ENCODE results near the gene RMI1.
A peak's percentile ranks its signal among the peaks of the same experiment; 100 is the strongest.

The RMI1 gene

GRCh38 chr9:83965350-83966208 is 15.0 kb upstream of the RMI1 start:
- no peak overlapping the region for H3K27ac ChIP-seq (ENCODE audit: insufficient read depth in 1 of 2, low read depth in 1 of 2, low read length in 2 of 2, poor library complexity in 1 of 2, severe bottlenecking in 2 of 2)
- no peak overlapping the region for H3K4me3 ChIP-seq (ENCODE audit: control insufficient read depth in 1 of 7, extremely low read depth in 1 of 7, insufficient read depth in 4 of 7, low read depth in 2 of 7, low read length in 6 of 7)
- no peaks in the 10 kb centered on the region for H3K9me3 ChIP-seq (ENCODE audit: control extremely low read depth in 1 of 5, control insufficient read depth in 4 of 5, insufficient read depth in 2 of 5, low read depth in 1 of 5, low read length in 4 of 5)
- 91% methylated on average over 9 of the region's 11 CpGs for WGBS (ENCODE audit: insufficient coverage)
- ChIA-PET CTCF (interaction anchor here (1.8 kb wide), 1 partner anchor 296 kb away, joined by 5 read pairs; no protein-coding TSS in a partner anchor), POLR2A (no interaction called here)
- H3K36me3 ChIP-seq (ENCODE audit: control insufficient read depth in 4 of 4, insufficient read depth in 4 of 4, low read length in 3 of 4): peaks cover 8 to 31% (median 23%) of the 10 kb centered on the region in 4 experiments
- peak in 2 of 3 donors; percentile 30 to 50 for DNase-seq
- no peaks in the 10 kb centered on the region for H3K4me1 ChIP-seq (ENCODE audit: control extremely low read depth in 1 of 4, control insufficient read depth in 4 of 4, insufficient read depth in 4 of 4, low read length in 3 of 4)
- no peaks in the 10 kb centered on the region for H3K27me3 ChIP-seq (replicated peaks in 2 of 5; ENCODE audit: control insufficient read depth in 4 of 5, insufficient read depth in 5 of 5, low read length in 4 of 5)

GRCh38 chr9:83966209-83966582 is 14.4 kb upstream of the RMI1 start:
- WGBS (ENCODE audit: insufficient coverage): 99% methylated on average over 7 of the region's 8 CpGs
- POLR2A ChIA-PET: no interaction called here
- H3K36me3 ChIP-seq (ENCODE audit: control insufficient read depth in 4 of 4, insufficient read depth in 4 of 4, low read length in 3 of 4): peaks cover 9 to 37% (median 26%) of the 10 kb centered on the region in 4 experiments

GRCh38 chr9:83967073-83967472 is 13.5 kb upstream of the RMI1 start:
- no peaks in the 10 kb centered on the region for H3K27me3 ChIP-seq (replicated peaks in 2 of 5; ENCODE audit: control insufficient read depth in 4 of 5, insufficient read depth in 5 of 5, low read length in 4 of 5)
- 100% methylated on average over 1 of the region's 1 CpG for WGBS (ENCODE audit: insufficient coverage)
- peaks cover 15 to 46% (median 32%) of the 10 kb centered on the region in 4 experiments for H3K36me3 ChIP-seq (ENCODE audit: control insufficient read depth in 4 of 4, insufficient read depth in 4 of 4, low read length in 3 of 4)
- H3K4me3 ChIP-seq (ENCODE audit: control insufficient read depth in 1 of 7, extremely low read depth in 1 of 7, insufficient read depth in 4 of 7, low read depth in 2 of 7, low read length in 6 of 7): no peak overlapping the region
- no peaks in the 10 kb centered on the region for H3K9me3 ChIP-seq (ENCODE audit: control extremely low read depth in 1 of 5, control insufficient read depth in 4 of 5, insufficient read depth in 2 of 5, low read depth in 1 of 5, low read length in 4 of 5)
- no peak overlapping the region for H3K27ac ChIP-seq (ENCODE audit: insufficient read depth in 1 of 2, low read depth in 1 of 2, low read length in 2 of 2, poor library complexity in 1 of 2, severe bottlenecking in 2 of 2)
- H3K4me1 ChIP-seq (ENCODE audit: control extremely low read depth in 1 of 4, control insufficient read depth in 4 of 4, insufficient read depth in 4 of 4, low read length in 3 of 4): no peaks in the 10 kb centered on the region
- ChIA-PET CTCF (interaction anchor here (0.7 to 1.6 kb wide), 2 partner anchors 11 to 14 kb away, joined by 3 to 4 read pairs; partner anchors contain the start of gene RMI1), POLR2A (no interaction called here)
- DNase-seq: no peak

More at GRCh38 chr9:83966209-83966582, 14.4 kb upstream of the RMI1 start:
- no peaks in the 10 kb centered on the region for H3K9me3 ChIP-seq (ENCODE audit: control extremely low read depth in 1 of 5, control insufficient read depth in 4 of 5, insufficient read depth in 2 of 5, low read depth in 1 of 5, low read length in 4 of 5)
- DNase-seq: no peak
- H3K4me1 ChIP-seq (ENCODE audit: control extremely low read depth in 1 of 4, control insufficient read depth in 4 of 4, insufficient read depth in 4 of 4, low read length in 3 of 4): no peaks in the 10 kb centered on the region
- no peaks in the 10 kb centered on the region for H3K27me3 ChIP-seq (replicated peaks in 2 of 5; ENCODE audit: control insufficient read depth in 4 of 5, insufficient read depth in 5 of 5, low read length in 4 of 5)
- H3K4me3 ChIP-seq (ENCODE audit: control insufficient read depth in 1 of 7, extremely low read depth in 1 of 7, insufficient read depth in 4 of 7, low read depth in 2 of 7, low read length in 6 of 7): no peak overlapping the region
- CTCF ChIA-PET: interaction anchor here (0.7 kb wide), 1 partner anchor 12 kb away, joined by 3 read pairs; no protein-coding TSS in a partner anchor
- no peak overlapping the region for H3K27ac ChIP-seq (ENCODE audit: insufficient read depth in 1 of 2, low read depth in 1 of 2, low read length in 2 of 2, poor library complexity in 1 of 2, severe bottlenecking in 2 of 2)

- Histone ChIP-seq H3K4me1 (ENCODE audit: control extremely low read depth in 1 of 4, control insufficient read depth in 4 of 4, insufficient read depth in 4 of 4, low read length in 3 of 4) (no peaks in the 10 kb centered on the region), H3K27ac (ENCODE audit: insufficient read depth in 1 of 2, low read depth in 1 of 2, low read length in 2 of 2, poor library complexity in 1 of 2, severe bottlenecking in 2 of 2) (no peak overlapping the region), H3K9me3 (ENCODE audit: control extremely low read depth in 1 of 5, control insufficient read depth in 4 of 5, insufficient read depth in 2 of 5, low read depth in 1 of 5, low read length in 4 of 5) (no peaks in the 10 kb centered on the region), H3K4me3 (ENCODE audit: control insufficient read depth in 1 of 7, extremely low read depth in 1 of 7, insufficient read depth in 4 of 7, low read depth in 2 of 7, low read length in 6 of 7) (no peak overlapping the region), H3K36me3 (ENCODE audit: control insufficient read depth in 4 of 4, insufficient read depth in 4 of 4, low read length in 3 of 4) (peaks cover 28 to 71% (median 54%) of the 10 kb centered on the region in 4 experiments), H3K27me3 (replicated peaks in 2 of 5; ENCODE audit: control insufficient read depth in 4 of 5, insufficient read depth in 5 of 5, low read length in 4 of 5) (no peaks in the 10 kb centered on the region)
- DNase-seq: no peak
- CTCF ChIA-PET: interaction anchor here (1.0 kb wide), 1 partner anchor 34 kb away, joined by 3 read pairs; no protein-coding TSS in a partner anchor
- WGBS (ENCODE audit: insufficient coverage): 80% methylated on average over 1 of the region's 3 CpGs
- POLR2A ChIA-PET: interaction anchor here (0.7 kb wide), 1 partner anchor 10 kb away, joined by 3 read pairs; no protein-coding TSS in a partner anchor
Observed at GRCh38 chr9:83969602-83970001, 11.0 kb upstream of the RMI1 start.

- H3K4me3 ChIP-seq (ENCODE audit: control insufficient read depth in 1 of 7, extremely low read depth in 1 of 7, insufficient read depth in 4 of 7, low read depth in 2 of 7, low read length in 6 of 7): no peak overlapping the region
- H3K27ac ChIP-seq (ENCODE audit: insufficient read depth in 1 of 2, low read depth in 1 of 2, low read length in 2 of 2, poor library complexity in 1 of 2, severe bottlenecking in 2 of 2): no peak overlapping the region
- H3K36me3 ChIP-seq (ENCODE audit: control insufficient read depth in 4 of 4, insufficient read depth in 4 of 4, low read length in 3 of 4): peaks cover 40 to 90% (median 68%) of the 10 kb centered on the region in 4 experiments
- no peak for DNase-seq
- POLR2A ChIA-PET: no interaction called here
- CTCF ChIA-PET: interaction anchor here (0.5 to 0.7 kb wide), 2 partner anchors 70 to 288 kb away, joined by 3 to 4 read pairs; no protein-coding TSS in a partner anchor
- H3K9me3 ChIP-seq (ENCODE audit: control extremely low read depth in 1 of 5, control insufficient read depth in 4 of 5, insufficient read depth in 2 of 5, low read depth in 1 of 5, low read length in 4 of 5): no peaks in the 10 kb centered on the region
- peaks cover 0 to under 1% (median 0%) of the 10 kb centered on the region in 4 experiments for H3K4me1 ChIP-seq (ENCODE audit: control extremely low read depth in 1 of 4, control insufficient read depth in 4 of 4, insufficient read depth in 4 of 4, low read length in 3 of 4)
- no peaks in the 10 kb centered on the region for H3K27me3 ChIP-seq (replicated peaks in 2 of 5; ENCODE audit: control insufficient read depth in 4 of 5, insufficient read depth in 5 of 5, low read length in 4 of 5)
- WGBS (ENCODE audit: insufficient coverage): 100% methylated on average over 5 of the region's 6 CpGs
Observed at GRCh38 chr9:83971485-83971884, 9.1 kb upstream of the RMI1 start.

GRCh38 chr9:83972286-83972685 is 8.3 kb upstream of the RMI1 start:
- ChIA-PET POLR2A (no interaction called here), CTCF (interaction anchor here (0.7 to 1.2 kb wide), 2 partner anchors 9 to 287 kb away, joined by 3 read pairs; no protein-coding TSS in a partner anchor)

GRCh38 chr9:83975300-83975699 is 5.3 kb upstream of the RMI1 start:
- no peak overlapping the region for H3K4me3 ChIP-seq (ENCODE audit: control insufficient read depth in 1 of 7, extremely low read depth in 1 of 7, insufficient read depth in 4 of 7, low read depth in 2 of 7, low read length in 6 of 7)
- H3K27ac ChIP-seq (ENCODE audit: insufficient read depth in 1 of 2, low read depth in 1 of 2, low read length in 2 of 2, poor library complexity in 1 of 2, severe bottlenecking in 2 of 2): no peak overlapping the region
- peaks cover 6 to 26% (median 13%) of the 10 kb centered on the region in 4 experiments for H3K4me1 ChIP-seq (ENCODE audit: control extremely low read depth in 1 of 4, control insufficient read depth in 4 of 4, insufficient read depth in 4 of 4, low read length in 3 of 4)
- ChIA-PET POLR2A (no interaction called here), CTCF (interaction anchor here (0.6 to 2.3 kb wide), 2 partner anchors 13 to 32 kb away, joined by 3 to 7 read pairs; no protein-coding TSS in a partner anchor)
- no peaks in the 10 kb centered on the region for H3K27me3 ChIP-seq (replicated peaks in 2 of 5; ENCODE audit: control insufficient read depth in 4 of 5, insufficient read depth in 5 of 5, low read length in 4 of 5)
- no peaks in the 10 kb centered on the region for H3K9me3 ChIP-seq (ENCODE audit: control extremely low read depth in 1 of 5, control insufficient read depth in 4 of 5, insufficient read depth in 2 of 5, low read depth in 1 of 5, low read length in 4 of 5)
- WGBS (ENCODE audit: insufficient coverage): 100% methylated on average over 7 of the region's 12 CpGs
- DNase-seq: no peak
- H3K36me3 ChIP-seq (ENCODE audit: control insufficient read depth in 4 of 4, insufficient read depth in 4 of 4, low read length in 3 of 4): peaks cover 34 to 77% (median 59%) of the 10 kb centered on the region in 4 experiments

More at GRCh38 chr9:83972286-83972685, 8.3 kb upstream of the RMI1 start:
- H3K27ac ChIP-seq (ENCODE audit: insufficient read depth in 1 of 2, low read depth in 1 of 2, low read length in 2 of 2, poor library complexity in 1 of 2, severe bottlenecking in 2 of 2): no peak overlapping the region
- no peaks in the 10 kb centered on the region for H3K9me3 ChIP-seq (ENCODE audit: control extremely low read depth in 1 of 5, control insufficient read depth in 4 of 5, insufficient read depth in 2 of 5, low read depth in 1 of 5, low read length in 4 of 5)
- no peak for DNase-seq
- peaks cover 39 to 92% (median 70%) of the 10 kb centered on the region in 4 experiments for H3K36me3 ChIP-seq (ENCODE audit: control insufficient read depth in 4 of 4, insufficient read depth in 4 of 4, low read length in 3 of 4)
- H3K27me3 ChIP-seq (replicated peaks in 2 of 5; ENCODE audit: control insufficient read depth in 4 of 5, insufficient read depth in 5 of 5, low read length in 4 of 5): no peaks in the 10 kb centered on the region
- WGBS (ENCODE audit: insufficient coverage): 100% methylated on average over 1 of the region's 2 CpGs
- peaks cover 0 to 7% (median 2%) of the 10 kb centered on the region in 4 experiments for H3K4me1 ChIP-seq (ENCODE audit: control extremely low read depth in 1 of 4, control insufficient read depth in 4 of 4, insufficient read depth in 4 of 4, low read length in 3 of 4)
- H3K4me3 ChIP-seq (ENCODE audit: control insufficient read depth in 1 of 7, extremely low read depth in 1 of 7, insufficient read depth in 4 of 7, low read depth in 2 of 7, low read length in 6 of 7): no peak overlapping the region
